Aorta (tissue), 5 donors: ENCODE measurements around the gene CYP2F1. TPM values are rescaled to one million over a fixed set of nuclear protein-coding genes. Genes with fewer than 3 reads are reported as not detected.

Experiments used
- ATAC-seq: fragments of 200-7000 bp; cut with Tn5 transposase; one replicate; pipeline ENCODE4 v1.9.1; 2022; ENCODE audit warnings: moderate library complexity; ENCODE audit not compliant: low FRiP score
- DNase-seq, 2 donors: peaks; one replicate each; pipeline ENCODE4 v3.0.0-alpha.2; 2020
- H3K27ac ChIP-seq, 2 donors: one replicate each; pipeline ENCODE4 v1.5.1; 2013; ENCODE audit warnings: low read length in 2 of 2, mild to moderate bottlenecking in 2 of 2, moderate library complexity in 2 of 2, control low read depth in 1 of 2, inconsistent platforms in 1 of 2, low read depth in 1 of 2
- H3K27me3 ChIP-seq, 2 donors: one replicate each; pipeline ENCODE4 v1.6.1; 2013; ENCODE audit warnings: control low read depth in 1 of 2, low read length in 1 of 2, mild to moderate bottlenecking in 1 of 2, moderate library complexity in 1 of 2; ENCODE audit not compliant: insufficient read depth in 2 of 2, control insufficient read depth in 1 of 2
- H3K36me3 ChIP-seq, 2 donors: one replicate each; pipeline ENCODE4 v1.6.1; 2013; ENCODE audit warnings: control low read depth in 1 of 2, low read length in 1 of 2, mild to moderate bottlenecking in 1 of 2; ENCODE audit not compliant: insufficient read depth in 2 of 2, control insufficient read depth in 1 of 2
- H3K4me1 ChIP-seq, 2 donors: one replicate each; pipeline ENCODE4 v1.6.1; 2013; ENCODE audit warnings: low read length in 2 of 2, control low read depth in 1 of 2, mild to moderate bottlenecking in 1 of 2, moderate library complexity in 1 of 2; ENCODE audit not compliant: insufficient read depth in 2 of 2, control insufficient read depth in 1 of 2
- H3K4me3 ChIP-seq, 2 donors: one replicate each; pipeline ENCODE4 v1.5.1; 2013; ENCODE audit warnings: low read length in 2 of 2, control low read depth in 1 of 2, mild to moderate bottlenecking in 1 of 2
- H3K9me3 ChIP-seq: one replicate; pipeline ENCODE4 v1.6.1; 2013; ENCODE audit warnings: mild to moderate bottlenecking, low read length; ENCODE audit not compliant: control insufficient read depth
- WGBS, 2 donors: extraction: QIAGEN DNeasy Blood & Tissue Kit; methylation state at CpG; one replicate each; pipeline ENCODE4 v1.1.7; 2013; 5-methylcytosine and 5-hydroxymethylcytosine counted together
- intact Hi-C, 2 donors: fragments of 100-400 bp; cut with DNase I; formaldehyde crosslinking; loops; one replicate each; pipeline versions ENCODE4 v1.14.2 to v1.15.0; 2022
- long read RNA-seq, 2 donors: library from polyadenylated mRNA; unstranded; transcript quantifications; one replicate each; pipeline ENCODE4 v2.0.0, GENCODE V29; 2020 to 2021
- polyA plus RNA-seq, 2 donors: library from polyadenylated mRNA; stranded (reverse); fragments of 200-250 nt; gene quantifications; one replicate each; pipeline ENCODE4 v1.2.3, GENCODE V29; 2013
- total RNA-seq, 2 donors: library from RNA; stranded (reverse); fragmentation: NEBNext Ultra II Directional; extraction: Animal tissue kit (Norgen Biotek cat#: 25700); gene quantifications; one replicate each; pipeline ENCODE4 v1.2.1, GENCODE V29; 2021
- donor health status: healthy with polysubstance abuse.
- donor health status: Bipolar disorder and iron deficiency.
- donor health status: DM: no; HTN: no; CAD: no.
- donor health status: DM: no; HTN: no; CAD: no.
- donor health status: DM: yes; HTN: yes; CAD: no.

CYP2F1 gene, protein sequence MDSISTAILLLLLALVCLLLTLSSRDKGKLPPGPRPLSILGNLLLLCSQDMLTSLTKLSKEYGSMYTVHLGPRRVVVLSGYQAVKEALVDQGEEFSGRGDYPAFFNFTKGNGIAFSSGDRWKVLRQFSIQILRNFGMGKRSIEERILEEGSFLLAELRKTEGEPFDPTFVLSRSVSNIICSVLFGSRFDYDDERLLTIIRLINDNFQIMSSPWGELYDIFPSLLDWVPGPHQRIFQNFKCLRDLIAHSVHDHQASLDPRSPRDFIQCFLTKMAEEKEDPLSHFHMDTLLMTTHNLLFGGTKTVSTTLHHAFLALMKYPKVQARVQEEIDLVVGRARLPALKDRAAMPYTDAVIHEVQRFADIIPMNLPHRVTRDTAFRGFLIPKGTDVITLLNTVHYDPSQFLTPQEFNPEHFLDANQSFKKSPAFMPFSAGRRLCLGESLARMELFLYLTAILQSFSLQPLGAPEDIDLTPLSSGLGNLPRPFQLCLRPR
- total RNA-seq (not detected), polyA plus RNA-seq (not detected)
- long read RNA-seq, donor 1 = 0 reads
- long read RNA-seq, donor 2 = 0 reads

DNA sequence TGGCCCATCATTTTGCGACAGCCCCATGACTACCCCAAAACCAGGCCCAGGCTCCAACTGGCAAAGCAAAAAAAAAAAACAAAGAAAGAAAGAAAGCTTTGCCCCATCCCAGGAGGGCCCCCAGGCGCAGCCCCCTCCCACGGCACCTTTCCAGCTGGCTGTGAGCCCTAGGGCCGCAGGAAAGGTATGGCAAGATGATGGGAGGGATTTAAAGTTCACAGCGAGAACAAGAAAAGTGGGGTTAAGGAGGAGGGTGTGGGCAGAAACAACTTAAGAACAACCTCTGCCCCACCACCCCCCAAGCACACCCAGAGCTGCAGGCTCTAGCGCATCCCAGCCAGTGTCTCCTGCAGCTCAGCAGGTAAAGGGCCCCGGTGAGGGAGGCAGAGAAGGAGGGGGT, at the start of gene CYP2F1:
TSS of gene CYP2F1 (plus strand) at position 301 of the 400 bp plus-strand sequence. CDS start 1,757 bp downstream, outside the sequence.
- WGBS, 2 donors = 62 to 64% methylated on average over 7 of the region's 7 CpGs
- Histone ChIP-seq H3K27ac (no peak within 1 kb of the TSS), H3K36me3 (no peaks in the 10 kb centered on the region), H3K27me3 (peaks cover 0 to 2% of the 10 kb centered on the region in 2 donors), H3K4me3 (no peak within 1 kb of the TSS), H3K9me3 (peaks cover 2% of the 10 kb centered on the region), H3K4me1 (no peaks in the 10 kb centered on the region)
- DNase-seq (no peak), ATAC-seq (no peak)
- intact Hi-C loops = no loop called here

DNA sequence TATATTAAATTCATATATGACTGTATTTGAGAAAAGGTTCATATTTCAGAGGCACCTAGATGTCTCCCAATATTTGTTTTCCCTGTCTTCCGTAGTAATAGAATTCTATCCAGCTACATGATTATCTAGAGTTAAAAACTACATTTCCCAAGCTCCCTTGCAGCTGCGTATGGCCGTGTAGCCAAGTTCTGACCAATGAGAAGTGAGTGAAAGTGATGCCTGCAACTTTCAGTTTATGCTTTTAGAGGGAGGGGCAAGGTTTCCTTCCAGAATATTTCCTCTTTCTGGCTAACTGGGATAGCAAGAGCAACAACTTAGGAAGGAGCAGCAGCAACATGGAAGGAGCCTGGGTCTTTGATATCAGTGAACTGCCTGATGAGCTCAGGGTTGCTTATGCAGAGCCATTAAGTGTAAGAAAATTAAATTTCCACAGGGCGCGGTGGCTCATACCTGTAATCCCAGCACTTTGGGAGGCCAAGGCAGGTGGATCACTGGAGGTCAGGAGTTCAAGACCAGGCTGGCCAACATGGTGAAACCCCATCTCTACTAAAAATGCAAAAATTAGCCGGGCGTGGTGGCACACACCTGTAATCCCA, 49.2 kb upstream of the CYP2F1 start:
- DNase-seq (no peak), ATAC-seq (no peak)
- Histone ChIP-seq H3K4me1 (no peaks in the 10 kb centered on the region), H3K27ac (no peak overlapping the region), H3K36me3 (no peaks in the 10 kb centered on the region), H3K4me3 (no peak overlapping the region), H3K27me3 (peaks cover 0 to 1% of the 10 kb centered on the region in 2 donors), H3K9me3 (no peaks in the 10 kb centered on the region)
- intact Hi-C loops = no loop called here
- 60 to 61% methylated on average over 7 of the region's 7 CpGs for WGBS, 2 donors

DNA sequence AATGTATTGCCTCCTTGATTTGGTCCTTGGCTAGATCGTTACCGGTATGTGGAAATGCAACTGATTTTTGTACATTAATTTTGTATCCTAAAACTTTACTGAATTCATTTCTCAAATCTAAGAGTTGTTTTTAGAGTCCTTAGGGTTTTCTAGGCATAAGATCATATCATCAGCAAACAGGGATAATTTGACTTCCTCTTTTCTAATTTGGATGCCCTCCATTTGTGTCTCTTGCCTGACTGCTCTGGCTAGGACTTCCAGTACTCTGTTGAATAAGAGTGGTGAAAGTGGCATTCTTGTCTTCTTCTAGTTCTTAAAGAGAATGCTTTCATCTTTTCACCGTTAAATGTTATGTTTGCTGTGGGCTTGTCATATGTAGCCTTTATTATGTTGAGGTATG, 37.9 kb upstream of the CYP2F1 start:
- Histone ChIP-seq H3K36me3 (no peaks in the 10 kb centered on the region), H3K4me3 (no peak overlapping the region), H3K9me3 (peaks cover 4% of the 10 kb centered on the region), H3K4me1 (no peaks in the 10 kb centered on the region), H3K27ac (no peak overlapping the region), H3K27me3 (no peaks in the 10 kb centered on the region)
- WGBS, 2 donors = 85 to 89% methylated on average over 3 of the region's 3 CpGs
- ATAC-seq = no peak
- no peak for DNase-seq
- intact Hi-C loops = no loop called here

DNA sequence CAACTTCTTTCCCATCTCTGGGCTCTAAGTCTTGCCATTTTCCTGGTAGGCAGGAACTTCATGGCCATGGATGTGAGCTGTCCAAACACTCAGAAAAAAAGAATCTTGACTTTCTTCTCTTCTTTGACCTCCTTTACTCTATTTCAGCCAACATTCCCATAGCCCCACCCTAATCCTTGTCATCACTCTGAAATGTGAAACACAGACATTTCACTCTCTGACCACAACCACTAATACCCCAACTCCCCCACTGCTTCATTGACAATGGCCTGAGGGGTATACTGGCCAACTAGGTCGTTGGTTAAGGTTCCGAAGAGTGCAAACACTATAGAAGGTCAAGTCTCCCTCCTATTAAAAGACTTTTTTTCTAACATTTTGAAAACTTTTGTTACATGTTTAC, 30.7 kb upstream of the CYP2F1 start:
- 60 to 73% methylated on average over 2 of the region's 2 CpGs for WGBS, 2 donors
- no peak overlapping the region for H3K27ac ChIP-seq
- H3K4me3 ChIP-seq = no peak overlapping the region
- H3K36me3 ChIP-seq = no peaks in the 10 kb centered on the region
- DNase-seq (no peak), ATAC-seq (no peak)
- H3K9me3 ChIP-seq = peaks cover 6% of the 10 kb centered on the region
- no peaks in the 10 kb centered on the region for H3K27me3 ChIP-seq
- intact Hi-C loops = no loop called here
- no peaks in the 10 kb centered on the region for H3K4me1 ChIP-seq

DNA sequence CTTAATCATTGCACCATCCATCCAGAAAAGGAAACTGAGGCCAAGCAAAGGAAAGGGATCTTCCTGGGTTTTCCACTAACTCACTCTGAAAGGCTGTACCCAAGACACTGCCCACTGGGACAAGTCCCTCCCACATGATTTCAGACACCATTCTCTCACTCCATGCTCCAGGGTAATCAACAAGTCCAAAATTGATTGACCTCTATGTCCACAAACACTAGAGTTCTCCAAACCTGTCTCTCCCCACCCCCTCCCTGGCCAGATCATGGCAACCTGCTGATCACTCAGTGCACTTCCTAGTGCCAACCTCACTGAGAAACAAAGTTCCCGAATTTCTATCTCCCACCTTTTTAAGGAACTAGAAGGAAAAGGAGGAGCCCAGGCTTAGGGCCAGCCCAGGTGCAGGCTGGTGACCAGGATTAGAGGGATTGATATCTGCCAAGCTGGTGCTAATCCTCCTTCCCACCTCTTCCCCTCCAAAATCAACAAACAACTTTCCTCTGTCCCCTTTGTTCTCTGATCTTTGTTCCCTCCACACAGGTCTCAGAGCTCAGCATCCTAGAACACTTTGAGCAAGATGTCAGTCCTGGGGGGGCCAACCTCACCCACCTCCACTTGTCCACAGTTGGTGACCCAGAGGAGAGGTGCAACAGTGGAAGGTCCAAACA, 28.4 kb upstream of the CYP2F1 start:
- peaks cover 3% of the 10 kb centered on the region for H3K9me3 ChIP-seq
- no peak for DNase-seq
- intact Hi-C loops = no loop called here

DNA sequence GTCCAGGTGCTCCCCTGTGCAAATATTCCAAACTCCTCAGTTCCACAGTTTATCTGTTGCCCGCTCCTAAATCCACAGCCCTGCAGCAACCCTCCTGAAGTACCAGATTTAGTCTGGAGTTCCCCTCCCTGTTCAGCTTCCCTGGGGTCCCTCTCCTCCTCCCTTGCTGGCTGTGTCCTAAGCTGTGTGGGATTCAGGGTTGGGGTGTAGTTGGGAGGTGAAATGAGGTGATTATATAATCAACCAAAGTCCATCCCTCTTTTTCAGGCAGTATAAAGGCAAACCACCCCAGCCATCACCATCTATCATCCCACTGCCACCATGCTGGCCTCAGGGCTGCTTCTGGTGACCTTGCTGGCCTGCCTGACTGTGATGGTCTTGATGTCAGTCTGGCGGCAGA, 26.1 kb upstream of the CYP2F1 start, which contains the start of gene CYP2A13:
TSS of gene CYP2A13 (plus strand) at position 301 of the 400 bp plus-strand sequence. CDS start at position 322, 21 bp downstream.
- Histone ChIP-seq H3K4me3 (no peak within 1 kb of the TSS), H3K36me3 (no peaks in the 10 kb centered on the region), H3K27ac (no peak within 1 kb of the TSS), H3K4me1 (no peaks in the 10 kb centered on the region), H3K27me3 (no peaks in the 10 kb centered on the region), H3K9me3 (no peaks in the 10 kb centered on the region)
- no peak for DNase-seq
- WGBS, 2 donors = 67 to 79% methylated on average over 2 of the region's 2 CpGs
- intact Hi-C loops = no loop called here
- ATAC-seq = no peak

More for the DNA sequence above, 28.4 kb upstream of the CYP2F1 start:
- WGBS, 2 donors = 52 to 54% methylated on average over 1 of the region's 1 CpG
- no peak for ATAC-seq
- Histone ChIP-seq H3K27ac (no peak overlapping the region), H3K27me3 (no peaks in the 10 kb centered on the region), H3K4me1 (no peaks in the 10 kb centered on the region), H3K36me3 (no peaks in the 10 kb centered on the region), H3K4me3 (no peak overlapping the region)

DNA sequence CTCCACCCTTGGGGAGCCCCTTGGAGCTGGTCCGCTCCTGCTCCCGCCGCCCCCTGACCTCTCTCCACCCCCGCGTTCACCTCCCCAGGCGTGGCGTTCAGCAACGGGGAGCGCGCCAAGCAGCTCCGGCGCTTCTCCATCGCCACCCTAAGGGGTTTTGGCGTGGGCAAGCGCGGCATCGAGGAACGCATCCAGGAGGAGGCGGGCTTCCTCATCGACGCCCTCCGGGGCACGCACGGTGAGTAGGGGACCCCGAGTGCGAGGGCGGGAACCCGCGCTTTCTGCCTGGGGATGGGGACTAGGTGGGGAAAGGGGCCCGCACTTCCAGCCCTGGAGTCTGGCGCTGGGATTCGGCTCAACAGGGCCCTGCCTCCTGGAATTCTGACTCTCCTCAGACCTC, 24.3 kb upstream of the CYP2F1 start:
- Histone ChIP-seq H3K27me3 (no peaks in the 10 kb centered on the region), H3K4me1 (no peaks in the 10 kb centered on the region)
- 1% methylated on average over 29 to 32 of the region's 32 CpGs for WGBS, 2 donors

DNA sequence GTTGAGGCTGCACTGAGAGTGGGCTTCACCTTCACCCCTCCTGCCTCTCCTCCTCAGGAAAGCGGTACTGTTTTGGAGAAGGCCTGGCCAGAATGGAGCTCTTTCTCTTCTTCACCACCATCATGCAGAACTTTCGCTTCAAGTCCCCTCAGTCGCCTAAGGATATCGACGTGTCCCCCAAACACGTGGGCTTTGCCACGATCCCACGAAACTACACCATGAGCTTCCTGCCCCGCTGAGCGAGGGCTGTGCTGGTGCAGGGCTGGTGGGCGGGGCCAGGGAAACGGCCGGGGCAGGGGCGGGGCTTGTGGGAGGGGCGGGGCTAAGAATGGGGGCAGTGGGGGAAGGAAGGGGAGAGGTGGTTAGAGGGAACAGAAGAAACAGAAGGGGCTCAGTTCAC, 18.5 kb upstream of the CYP2F1 start:
- Histone ChIP-seq H3K4me3 (no peak overlapping the region), H3K9me3 (peaks cover 3% of the 10 kb centered on the region), H3K27ac (no peak overlapping the region), H3K27me3 (no peaks in the 10 kb centered on the region), H3K4me1 (no peaks in the 10 kb centered on the region), H3K36me3 (no peaks in the 10 kb centered on the region)
- 64 to 65% methylated on average over 15 of the region's 15 CpGs for WGBS, 2 donors
- ATAC-seq (no peak), DNase-seq (no peak)
- intact Hi-C loops = no loop called here

More for the DNA sequence above, 24.3 kb upstream of the CYP2F1 start:
- H3K9me3 ChIP-seq = no peaks in the 10 kb centered on the region
- H3K36me3 ChIP-seq = no peaks in the 10 kb centered on the region
- no peak for DNase-seq
- no peak overlapping the region for H3K4me3 ChIP-seq
- no peak overlapping the region for H3K27ac ChIP-seq
- no peak for ATAC-seq
- intact Hi-C loops = no loop called here
